Measurements from ENCODE around the gene SLC10A3.

Gene SLC10A3

GRCh38 chrX:154516656-154517100 is 26.2 kb upstream of the SLC10A3 start:
- TF ChIP-seq, protein P1, sequence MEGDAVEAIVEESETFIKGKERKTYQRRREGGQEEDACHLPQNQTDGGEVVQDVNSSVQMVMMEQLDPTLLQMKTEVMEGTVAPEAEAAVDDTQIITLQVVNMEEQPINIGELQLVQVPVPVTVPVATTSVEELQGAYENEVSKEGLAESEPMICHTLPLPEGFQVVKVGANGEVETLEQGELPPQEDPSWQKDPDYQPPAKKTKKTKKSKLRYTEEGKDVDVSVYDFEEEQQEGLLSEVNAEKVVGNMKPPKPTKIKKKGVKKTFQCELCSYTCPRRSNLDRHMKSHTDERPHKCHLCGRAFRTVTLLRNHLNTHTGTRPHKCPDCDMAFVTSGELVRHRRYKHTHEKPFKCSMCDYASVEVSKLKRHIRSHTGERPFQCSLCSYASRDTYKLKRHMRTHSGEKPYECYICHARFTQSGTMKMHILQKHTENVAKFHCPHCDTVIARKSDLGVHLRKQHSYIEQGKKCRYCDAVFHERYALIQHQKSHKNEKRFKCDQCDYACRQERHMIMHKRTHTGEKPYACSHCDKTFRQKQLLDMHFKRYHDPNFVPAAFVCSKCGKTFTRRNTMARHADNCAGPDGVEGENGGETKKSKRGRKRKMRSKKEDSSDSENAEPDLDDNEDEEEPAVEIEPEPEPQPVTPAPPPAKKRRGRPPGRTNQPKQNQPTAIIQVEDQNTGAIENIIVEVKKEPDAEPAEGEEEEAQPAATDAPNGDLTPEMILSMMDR (IDR thresholded peaks at IDR 0.05; ENCODE audit: control insufficient read depth, insufficient read depth, low read depth, low read length, missing control alignments): no peak
- DNase-seq (ENCODE audit: low read depth): no peak

DNA sequence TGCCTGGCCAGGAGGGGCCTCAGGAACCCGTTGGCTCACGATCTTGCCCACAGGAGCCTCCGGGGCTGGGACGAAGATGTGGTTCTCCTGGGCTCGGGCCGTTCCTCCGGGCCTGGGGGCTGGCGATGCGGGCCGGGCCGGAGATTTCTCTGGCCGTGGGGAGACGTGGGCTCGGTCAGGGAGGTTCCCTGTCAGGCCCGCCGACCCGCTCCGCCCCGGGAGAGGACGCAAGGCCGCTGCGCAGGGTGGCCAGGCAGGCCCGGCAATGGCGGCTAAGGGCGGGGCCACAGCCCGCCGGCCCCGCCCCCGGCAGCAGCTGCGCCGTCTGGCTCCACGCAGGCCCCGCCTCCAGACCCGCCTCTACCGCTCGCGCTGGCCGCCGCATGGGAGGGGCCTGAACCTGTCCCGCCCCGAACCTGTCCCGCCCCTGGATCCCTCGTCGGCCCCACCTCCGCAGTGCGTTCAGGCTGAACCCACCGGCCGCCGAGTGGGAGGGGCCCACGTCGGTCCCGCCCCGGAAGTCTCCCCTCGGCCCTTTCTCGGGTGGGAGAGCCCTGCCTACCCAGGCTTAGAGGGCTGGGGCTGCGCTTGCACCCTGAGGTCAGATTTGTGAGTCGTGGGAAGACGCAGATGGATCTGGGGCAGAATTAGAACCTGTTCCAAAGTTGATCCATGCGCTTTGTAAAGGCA is 25.7 kb upstream of the SLC10A3 start, which contains the start of gene FAM3A:
TSS of gene FAM3A (minus strand) at position 267 of the 690 bp plus-strand sequence. CDS start 460 bp downstream, outside the sequence.
- DNase-seq (ENCODE audit: low read depth): peak; percentile 35
- TF ChIP-seq, protein P1 (IDR thresholded peaks at IDR 0.05; ENCODE audit: control insufficient read depth, insufficient read depth, low read depth, low read length, missing control alignments): no peak
- H3K4me3 ChIP-seq (ENCODE audit: control insufficient read depth, low read depth, low read length): peak within 1 kb of the TSS; percentile 83

More at GRCh38 chrX:154516656-154517100, 26.2 kb upstream of the SLC10A3 start:
- H3K4me3 ChIP-seq (ENCODE audit: control insufficient read depth, low read depth, low read length): peak overlapping the region; percentile 33

DNA sequence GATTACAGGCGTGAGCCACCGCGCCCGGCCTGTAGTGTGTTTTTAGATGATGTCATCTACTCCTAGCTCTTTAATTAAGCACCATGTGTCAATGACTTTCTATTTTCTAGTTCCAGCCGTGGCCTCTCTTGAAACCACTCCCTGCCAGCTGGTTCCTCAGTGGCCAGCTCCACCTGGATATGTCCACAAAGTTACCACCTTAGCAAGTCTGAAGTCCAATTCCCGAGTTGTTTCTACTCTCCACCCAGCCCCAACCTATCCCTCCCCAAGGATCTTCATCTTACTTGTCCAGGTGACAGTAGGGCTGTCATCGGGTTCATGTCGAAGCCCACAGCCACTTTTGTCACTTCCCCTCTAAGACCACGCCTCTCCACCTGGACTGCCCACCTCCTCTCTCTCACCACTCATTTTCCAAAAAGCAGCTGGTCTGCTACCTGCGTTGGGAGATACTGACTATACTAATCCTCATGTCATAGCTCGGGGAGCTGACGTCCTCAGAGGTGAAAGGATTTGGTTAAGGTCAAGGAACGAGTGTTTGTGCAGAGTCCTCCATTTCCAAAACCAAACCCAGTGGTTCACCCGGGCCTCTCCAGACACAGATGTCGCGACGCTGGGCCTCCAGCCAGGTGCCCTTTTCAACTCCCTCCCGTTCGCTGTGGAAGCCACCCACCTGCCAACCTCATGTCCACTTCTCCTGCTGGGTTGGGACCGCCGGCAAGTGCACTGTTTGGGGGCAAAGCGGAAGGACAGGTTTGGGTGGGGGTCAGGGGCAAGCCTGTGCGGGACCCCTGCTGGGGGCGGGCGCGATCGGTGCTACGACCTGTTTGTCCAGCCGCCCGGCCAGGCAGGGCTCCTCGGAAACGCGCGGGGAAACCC is 24.9 kb upstream of the SLC10A3 start:
- no peak for DNase-seq (ENCODE audit: low read depth)
- TF ChIP-seq, protein P1 (IDR thresholded peaks at IDR 0.05; ENCODE audit: control insufficient read depth, insufficient read depth, low read depth, low read length, missing control alignments): no peak

DNA sequence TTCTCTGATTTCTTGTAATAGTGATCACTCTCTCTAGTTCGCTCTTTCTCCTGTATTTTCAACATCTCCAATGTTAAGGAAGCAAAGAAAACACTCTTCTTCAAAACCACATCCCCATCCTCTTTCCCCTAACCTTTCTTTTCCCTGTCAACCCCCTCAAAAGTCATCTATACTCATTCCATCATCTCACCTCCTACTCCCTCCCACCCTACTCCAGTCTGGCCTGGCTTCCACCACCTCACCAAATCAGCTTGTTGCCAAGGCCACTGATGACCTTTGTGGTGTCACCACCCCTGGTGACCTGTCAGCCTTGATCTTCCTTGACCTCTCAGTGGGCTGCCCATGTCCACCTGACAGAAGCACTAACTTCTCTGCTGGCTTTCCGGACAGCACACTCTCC is 23.3 kb upstream of the SLC10A3 start:
- TF ChIP-seq, protein P1 (IDR thresholded peaks at IDR 0.05; ENCODE audit: control insufficient read depth, insufficient read depth, low read depth, low read length, missing control alignments): no peak
- DNase-seq (ENCODE audit: low read depth): no peak
- no peak overlapping the region for H3K4me3 ChIP-seq (ENCODE audit: control insufficient read depth, low read depth, low read length)

More for the DNA sequence above, 24.9 kb upstream of the SLC10A3 start:
- H3K4me3 ChIP-seq (ENCODE audit: control insufficient read depth, low read depth, low read length): peak overlapping the region; percentile 83

DNA sequence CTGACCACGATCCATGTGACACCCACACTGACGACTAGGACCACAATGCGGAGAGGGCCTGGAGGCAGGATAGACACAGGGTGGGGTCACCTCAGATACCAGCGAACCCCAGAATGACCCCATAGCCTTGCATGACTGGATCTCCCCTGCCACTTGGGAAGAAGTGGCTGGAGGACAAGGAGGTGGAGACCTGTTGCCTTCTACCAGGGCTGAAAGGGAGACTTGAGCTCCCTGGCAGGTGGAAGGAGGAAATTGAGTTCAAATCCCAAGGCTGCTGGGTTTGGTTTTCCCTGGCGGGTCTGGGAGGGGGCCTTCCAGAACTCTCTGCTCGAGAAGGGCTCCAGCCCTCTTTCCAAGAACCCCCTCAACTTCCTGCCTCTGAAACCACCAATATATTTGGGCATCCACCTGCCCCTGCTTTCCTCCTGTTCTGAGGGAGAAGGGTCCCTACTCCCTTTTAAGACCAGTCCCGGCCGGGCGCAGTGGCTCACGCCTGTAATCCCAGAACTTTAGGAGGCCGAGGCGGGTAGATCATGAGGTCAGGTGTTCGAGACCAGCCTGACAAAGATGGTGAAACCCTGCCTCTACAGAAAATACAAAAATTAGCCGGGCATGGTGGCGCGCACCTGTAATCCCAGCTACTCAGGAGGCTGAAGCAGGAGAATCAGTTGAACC is 22.6 kb upstream of the SLC10A3 start:
- TF ChIP-seq, protein P1 (IDR thresholded peaks at IDR 0.05; ENCODE audit: control insufficient read depth, insufficient read depth, low read depth, low read length, missing control alignments): no peak
- H3K4me3 ChIP-seq (ENCODE audit: control insufficient read depth, low read depth, low read length): no peak overlapping the region
- DNase-seq (ENCODE audit: low read depth): no peak

- no peak for DNase-seq (ENCODE audit: low read depth)
- H3K4me3 ChIP-seq (ENCODE audit: control insufficient read depth, low read depth, low read length): no peak overlapping the region
- TF ChIP-seq, protein P1 (IDR thresholded peaks at IDR 0.05; ENCODE audit: control insufficient read depth, insufficient read depth, low read depth, low read length, missing control alignments): no peak
These were observed 21.3 kb upstream of the SLC10A3 start for GRCh38 chrX:154511761-154512160.
